Loucy (cell line): ENCODE data around the gene ATPAF2.

Experiments
- CTCF ChIP-seq: fragments of 200-600 bp; sonication (generic); conservative IDR thresholded peaks from 2 replicates; pipeline ENCODE4 v1.5.1; 2014; ENCODE audit warnings: mild to moderate bottlenecking, antibody characterized with exemption, low read length
- EZH2phosphoT487 ChIP-seq: fragments of 200-600 bp; IDR thresholded peaks from 2 replicates; pipeline ENCODE4 v1.6.1; 2018; ENCODE audit warnings: antibody characterized with exemption, mild to moderate bottlenecking, moderate library complexity, borderline replicate concordance

GRCh38 chr17:18017958-18018357 is 21.0 kb downstream of the ATPAF2 start:
- no peak for TF ChIP-seq CTCF
- TF ChIP-seq EZH2phosphoT487: no peak
